ENCODE results near the gene RPTN. TPM values are rescaled to one million over a fixed set of nuclear protein-coding genes. Genes with fewer than 3 reads are reported as not detected.

RPTN gene, protein sequence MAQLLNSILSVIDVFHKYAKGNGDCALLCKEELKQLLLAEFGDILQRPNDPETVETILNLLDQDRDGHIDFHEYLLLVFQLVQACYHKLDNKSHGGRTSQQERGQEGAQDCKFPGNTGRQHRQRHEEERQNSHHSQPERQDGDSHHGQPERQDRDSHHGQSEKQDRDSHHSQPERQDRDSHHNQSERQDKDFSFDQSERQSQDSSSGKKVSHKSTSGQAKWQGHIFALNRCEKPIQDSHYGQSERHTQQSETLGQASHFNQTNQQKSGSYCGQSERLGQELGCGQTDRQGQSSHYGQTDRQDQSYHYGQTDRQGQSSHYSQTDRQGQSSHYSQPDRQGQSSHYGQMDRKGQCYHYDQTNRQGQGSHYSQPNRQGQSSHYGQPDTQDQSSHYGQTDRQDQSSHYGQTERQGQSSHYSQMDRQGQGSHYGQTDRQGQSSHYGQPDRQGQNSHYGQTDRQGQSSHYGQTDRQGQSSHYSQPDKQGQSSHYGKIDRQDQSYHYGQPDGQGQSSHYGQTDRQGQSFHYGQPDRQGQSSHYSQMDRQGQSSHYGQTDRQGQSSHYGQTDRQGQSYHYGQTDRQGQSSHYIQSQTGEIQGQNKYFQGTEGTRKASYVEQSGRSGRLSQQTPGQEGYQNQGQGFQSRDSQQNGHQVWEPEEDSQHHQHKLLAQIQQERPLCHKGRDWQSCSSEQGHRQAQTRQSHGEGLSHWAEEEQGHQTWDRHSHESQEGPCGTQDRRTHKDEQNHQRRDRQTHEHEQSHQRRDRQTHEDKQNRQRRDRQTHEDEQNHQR
- under 1 TPM in 4 of 8 experiments, not detected in 4; 0.05 to 0.41 (median 0.23) TPM for total RNA-seq

DNA sequence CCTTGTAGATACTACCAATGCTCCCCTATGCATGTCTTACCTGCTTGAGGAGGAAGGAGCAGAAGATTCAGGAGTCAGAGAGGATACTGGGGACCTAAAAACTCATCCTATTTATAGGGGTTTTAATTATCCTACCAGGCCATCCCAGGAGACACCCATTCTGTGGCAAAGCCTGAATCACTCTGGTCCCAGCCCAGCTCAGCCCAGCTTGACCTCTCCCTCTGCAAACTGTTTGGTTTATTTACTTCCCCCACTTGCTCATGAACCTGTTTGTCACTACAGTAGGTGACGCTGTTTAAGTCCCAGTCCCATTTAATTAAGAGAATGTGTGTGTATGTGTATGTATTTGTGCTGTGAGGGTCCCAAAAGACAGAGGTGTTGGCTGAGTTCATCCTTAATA lies at the start of gene RPTN:
TSS of gene RPTN (minus strand) at position 85 of the 400 bp plus-strand sequence. CDS start 1,339 bp downstream, outside the sequence.
- H3K4me1 ChIP-seq (replicated peaks in 1 of 2) = no peaks in the 10 kb centered on the region
- in situ Hi-C loops (cut with MboI; ENCODE audit: low pct_unique_long_range_greater_than_20kb in 2 of 9, low sequenced_read_pairs in 9 of 9, unreplicated experiment in 9 of 9) = no loop called here
- 0 to 86% (median 38%) methylated on average over 1 of the region's 1 CpG; no CpG with 5 or more reads in 4 of the 10 experiments for WGBS, 10 experiments
- no peak within 1 kb of the TSS for H3K27ac ChIP-seq
- peak in 2 of 8 experiments; percentile 33 to 68 for ATAC-seq (replicated peaks in 6 of 8)
- no peak within 1 kb of the TSS for H3K4me3 ChIP-seq

GRCh38 chr1:152198982-152199381 lies 40.0 kb upstream of the RPTN start:
- in situ Hi-C loops (cut with MboI; ENCODE audit: low pct_unique_long_range_greater_than_20kb in 2 of 9, low sequenced_read_pairs in 9 of 9, unreplicated experiment in 9 of 9) = loop anchor here in 2 of 9 experiments (25.0 kb wide), 1 partner anchor 263 kb away; no protein-coding TSS in a partner anchor
- ATAC-seq (replicated peaks in 6 of 8) = no peak
- Histone ChIP-seq H3K4me3 (no peak overlapping the region), H3K27ac (no peak overlapping the region), H3K4me1 (replicated peaks in 1 of 2) (no peaks in the 10 kb centered on the region)

DNA sequence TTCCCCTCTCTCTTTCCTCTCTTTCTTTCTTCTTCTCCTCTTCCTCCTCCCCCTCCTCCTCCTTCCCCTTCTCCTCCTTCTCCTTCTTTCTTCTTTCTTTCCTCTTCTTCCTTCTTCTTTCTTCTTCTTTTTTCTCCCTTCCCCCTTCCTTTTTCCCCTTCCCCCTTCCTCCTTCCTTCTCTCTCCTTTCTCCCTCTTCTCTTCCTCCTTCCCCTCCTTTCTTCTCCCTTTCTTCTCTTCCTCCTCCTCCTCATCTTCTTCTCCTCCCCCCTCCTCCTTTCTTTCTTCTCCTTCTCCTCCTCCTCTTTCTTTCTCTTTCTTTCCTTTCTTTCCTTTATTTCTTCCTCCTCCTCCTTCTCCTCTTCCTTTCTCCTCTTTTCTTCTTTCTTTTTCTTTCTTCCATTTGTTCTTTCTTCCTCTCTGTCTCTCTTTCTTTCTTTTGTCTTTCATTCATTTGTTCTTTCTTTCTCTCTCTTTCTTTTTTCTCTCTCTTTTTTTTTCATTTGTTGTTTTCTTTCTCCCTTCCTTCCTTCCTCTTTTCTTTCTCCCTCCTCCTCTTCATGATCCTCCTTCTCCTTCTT lies 38.4 kb upstream of the RPTN start:
- ATAC-seq (replicated peaks in 6 of 8) = no peak
- in situ Hi-C loops (cut with MboI; ENCODE audit: low pct_unique_long_range_greater_than_20kb in 2 of 9, low sequenced_read_pairs in 9 of 9, unreplicated experiment in 9 of 9) = loop anchor here in 2 of 9 experiments (25.0 kb wide), 1 partner anchor 265 kb away; no protein-coding TSS in a partner anchor
- Histone ChIP-seq H3K4me3 (no peak overlapping the region), H3K4me1 (replicated peaks in 1 of 2) (no peaks in the 10 kb centered on the region), H3K27ac (no peak overlapping the region)

DNA sequence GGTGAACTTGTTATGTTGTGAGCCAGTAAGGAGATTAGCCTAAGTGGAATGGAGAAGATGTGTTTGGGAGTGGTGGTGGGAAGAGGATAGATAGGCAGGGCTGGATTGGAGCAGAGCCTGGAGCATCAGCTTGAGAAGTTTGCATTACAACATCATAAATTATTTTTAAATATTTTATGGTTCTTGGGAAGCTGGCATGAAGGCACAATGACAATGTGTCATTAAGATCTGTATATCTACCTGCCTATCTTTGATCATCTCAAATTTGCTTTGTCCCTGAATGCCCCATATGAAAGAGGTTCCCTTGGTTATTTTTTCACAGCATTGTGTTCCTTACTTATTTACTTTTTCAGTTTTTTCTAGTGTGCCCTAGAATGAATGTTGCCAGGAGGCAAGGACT lies 32.7 kb upstream of the RPTN start:
- Histone ChIP-seq H3K27ac (no peak overlapping the region), H3K4me1 (replicated peaks in 1 of 2) (no peaks in the 10 kb centered on the region), H3K4me3 (no peak overlapping the region)
- in situ Hi-C loops (cut with MboI; ENCODE audit: low pct_unique_long_range_greater_than_20kb in 2 of 9, low sequenced_read_pairs in 9 of 9, unreplicated experiment in 9 of 9) = loop anchor here in 3 of 9 experiments (5.0 to 25.0 kb wide), 2 partner anchors 251 to 271 kb away; no protein-coding TSS in a partner anchor
- ATAC-seq (replicated peaks in 6 of 8) = no peak

GRCh38 chr1:152191260-152191659 lies 32.2 kb upstream of the RPTN start:
- Histone ChIP-seq H3K4me1 (replicated peaks in 1 of 2) (no peaks in the 10 kb centered on the region), H3K4me3 (no peak overlapping the region), H3K27ac (no peak overlapping the region)
- in situ Hi-C loops (cut with MboI; ENCODE audit: low pct_unique_long_range_greater_than_20kb in 2 of 9, low sequenced_read_pairs in 9 of 9, unreplicated experiment in 9 of 9) = loop anchor here in 3 of 9 experiments (5.0 to 25.0 kb wide), 2 partner anchors 251 to 271 kb away; no protein-coding TSS in a partner anchor
- ATAC-seq (replicated peaks in 6 of 8) = no peak
- WGBS, 10 experiments = 44 to 92% (median 76%) methylated on average over 2 to 5 of the region's 5 CpGs; no CpG with 5 or more reads in 1 of the 10 experiments

- no peak overlapping the region for H3K4me3 ChIP-seq
- no peak for ATAC-seq (replicated peaks in 6 of 8)
- H3K27ac ChIP-seq = no peak overlapping the region
- in situ Hi-C loops (cut with MboI; ENCODE audit: low pct_unique_long_range_greater_than_20kb in 2 of 9, low sequenced_read_pairs in 9 of 9, unreplicated experiment in 9 of 9) = loop anchor here in 3 of 9 experiments (5.0 to 25.0 kb wide), 2 partner anchors 252 to 272 kb away; no protein-coding TSS in a partner anchor
- WGBS, 10 experiments = 13 to 59% (median 36%) methylated on average over 2 of the region's 2 CpGs; no CpG with 5 or more reads in 3 of the 10 experiments
- H3K4me1 ChIP-seq (replicated peaks in 1 of 2) = no peaks in the 10 kb centered on the region
These were observed 31.6 kb upstream of the RPTN start for GRCh38 chr1:152190589-152190988.

GRCh38 chr1:152189657-152190442 lies 30.8 kb upstream of the RPTN start:
- WGBS, 10 experiments = 0 to 100% (median 22%) methylated on average over 1 to 9 of the region's 9 CpGs; no CpG with 5 or more reads in 1 of the 10 experiments
- ATAC-seq (replicated peaks in 6 of 8) = peak in 4 of 8 experiments; percentile 12 to 60 (median 36)
- H3K27ac ChIP-seq = no peak overlapping the region
- H3K4me1 ChIP-seq (replicated peaks in 1 of 2) = no peaks in the 10 kb centered on the region
- H3K4me3 ChIP-seq = no peak overlapping the region
- in situ Hi-C loops (cut with MboI; ENCODE audit: low pct_unique_long_range_greater_than_20kb in 2 of 9, low sequenced_read_pairs in 9 of 9, unreplicated experiment in 9 of 9) = loop anchor here in 3 of 9 experiments (5.0 to 25.0 kb wide), 3 partner anchors 135 to 272 kb away; no protein-coding TSS in a partner anchor

- H3K27ac ChIP-seq = no peak overlapping the region
- in situ Hi-C loops (cut with MboI; ENCODE audit: low pct_unique_long_range_greater_than_20kb in 2 of 9, low sequenced_read_pairs in 9 of 9, unreplicated experiment in 9 of 9) = loop anchor here in 3 of 9 experiments (10.0 to 25.0 kb wide), 2 partner anchors 134 to 273 kb away; no protein-coding TSS in a partner anchor
- peak overlapping the region in 1 of 5 donors; percentile 26 for H3K4me3 ChIP-seq
These were observed 29.9 kb upstream of the RPTN start for GRCh38 chr1:152188673-152189591.

DNA sequence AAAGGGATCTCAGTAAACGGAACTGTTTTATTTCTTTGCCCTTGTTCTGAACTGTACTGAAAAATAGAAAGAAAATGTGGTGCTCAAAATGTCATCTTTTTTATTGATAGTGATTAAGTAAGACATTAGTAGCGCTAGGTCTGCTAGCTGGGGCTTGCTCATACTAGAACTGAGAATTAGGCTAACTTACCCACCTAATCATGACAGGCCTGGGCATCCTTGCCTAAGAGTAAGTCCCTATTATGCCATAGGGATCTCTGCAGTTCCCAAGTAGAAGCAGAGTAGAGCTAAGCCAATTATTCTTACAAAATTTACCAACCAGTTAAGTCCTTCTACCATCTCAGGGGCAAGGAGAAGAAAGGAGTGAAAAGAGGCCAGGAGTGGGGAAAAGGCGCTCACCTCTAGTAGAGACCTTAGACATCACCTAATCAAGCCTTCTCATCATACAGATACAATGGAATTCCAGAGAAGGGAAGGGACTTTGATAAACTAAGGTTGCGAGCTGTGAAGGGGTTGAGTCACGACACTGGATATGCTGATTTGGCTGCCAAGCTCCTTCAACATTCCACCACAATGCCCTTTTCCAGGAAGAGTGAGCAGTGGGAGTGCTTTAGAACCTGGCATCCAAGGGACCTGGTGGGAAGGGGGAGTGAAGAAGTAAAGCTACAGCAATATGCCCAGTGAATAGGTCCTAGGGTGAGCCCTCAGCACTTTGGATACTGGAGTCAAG lies 27.7 kb upstream of the RPTN start:
- Histone ChIP-seq H3K27ac (no peak overlapping the region), H3K4me3 (no peak overlapping the region), H3K4me1 (replicated peaks in 1 of 2) (no peaks in the 10 kb centered on the region)
- in situ Hi-C loops (cut with MboI; ENCODE audit: low pct_unique_long_range_greater_than_20kb in 2 of 9, low sequenced_read_pairs in 9 of 9, unreplicated experiment in 9 of 9) = loop anchor here in 3 of 9 experiments (10.0 to 25.0 kb wide), 2 partner anchors 132 to 276 kb away; no protein-coding TSS in a partner anchor
- WGBS, 10 experiments = 30 to 100% (median 67%) methylated on average over 1 to 5 of the region's 5 CpGs
- ATAC-seq (replicated peaks in 6 of 8) = no peak

More at GRCh38 chr1:152188673-152189591, 29.9 kb upstream of the RPTN start:
- ATAC-seq (replicated peaks in 6 of 8) = peak in 4 of 8 experiments; percentile 15 to 66 (median 61)
- WGBS, 10 experiments = 2 to 81% (median 68%) methylated on average over 5 to 36 of the region's 62 CpGs; no CpG with 5 or more reads in 4 of the 10 experiments
- H3K4me1 ChIP-seq (replicated peaks in 1 of 2) = no peaks in the 10 kb centered on the region

GRCh38 chr1:152185544-152186391 lies 26.7 kb upstream of the RPTN start:
- in situ Hi-C loops (cut with MboI; ENCODE audit: low pct_unique_long_range_greater_than_20kb in 2 of 9, low sequenced_read_pairs in 9 of 9, unreplicated experiment in 9 of 9) = loop anchor here in 3 of 9 experiments (10.0 to 25.0 kb wide), 2 partner anchors 131 to 277 kb away; no protein-coding TSS in a partner anchor
- WGBS, 10 experiments = 2 to 35% (median 23%) methylated on average over 4 to 8 of the region's 8 CpGs
- peak in 4 of 8 experiments; percentile 11 to 78 (median 30) for ATAC-seq (replicated peaks in 6 of 8)
- no peak overlapping the region for H3K27ac ChIP-seq
- no peak overlapping the region for H3K4me3 ChIP-seq
- H3K4me1 ChIP-seq (replicated peaks in 1 of 2) = no peaks in the 10 kb centered on the region
